Tibial artery (tissue), 4 donors: ENCODE measurements around the gene SHISA3.

Experiments used
- DNase-seq, 2 donors: peaks; one replicate each; pipeline ENCODE4 v3.0.0-alpha.2; 2019
- H3K27ac ChIP-seq, 2 donors: fragments of 200-600 bp; sonication (generic) in 1 of 2; 1 replicate in 1 of 2; 2 replicates in 1 of 2; pipeline ENCODE4 v1.5.1; 2018 to 2019; ENCODE audit warnings: mild to moderate bottlenecking in 1 of 2
- H3K27me3 ChIP-seq, 2 donors: fragments of 200-600 bp; sonication (generic) in 1 of 2; one replicate each; pipeline versions ENCODE4 v1.5.1 to v1.6.0; 2016 to 2019
- H3K36me3 ChIP-seq, 3 donors: fragments of 200-600 bp; sonication (generic) in 2 of 3; one replicate each; pipeline ENCODE4 v1.5.1; 2016 to 2019; ENCODE audit warnings: mild to moderate bottlenecking in 2 of 3
- H3K4me1 ChIP-seq, 4 donors: fragments of 200-600 bp; sonication (generic) in 2 of 4; 1 replicate in 3 of 4; 2 replicates in 1 of 4; pipeline ENCODE4 v1.5.1; 2016 to 2019
- H3K4me3 ChIP-seq, 2 donors: fragments of 200-600 bp; sonication (generic) in 1 of 2; 1 replicate in 1 of 2; 2 replicates in 1 of 2; pipeline ENCODE4 v1.5.1; 2018 to 2019; ENCODE audit warnings: mild to moderate bottlenecking in 2 of 2
- H3K9me3 ChIP-seq, 3 donors: fragments of 200-600 bp; sonication (generic) in 1 of 3; one replicate each; pipeline ENCODE4 v1.5.1; 2016 to 2019
- intact Hi-C: fragments of 100-400 bp; cut with DNase I; formaldehyde crosslinking; loops from one replicate; pipeline ENCODE4 v1.15.0; 2023; ENCODE audit warnings: low total_unique reads
- TF ChIP-seq, protein P1 (sequence below), 2 experiments: fragments of 200-600 bp in 1 of 2; fragments of 450-650 bp in 1 of 2; IDR thresholded peaks; one replicate each; pipeline ENCODE4 v1.5.1; 2017 to 2019; ENCODE audit warnings: antibody characterized with exemption in 2 of 2, mild to moderate bottlenecking in 1 of 2, moderate library complexity in 1 of 2

SHISA3 gene

DNA sequence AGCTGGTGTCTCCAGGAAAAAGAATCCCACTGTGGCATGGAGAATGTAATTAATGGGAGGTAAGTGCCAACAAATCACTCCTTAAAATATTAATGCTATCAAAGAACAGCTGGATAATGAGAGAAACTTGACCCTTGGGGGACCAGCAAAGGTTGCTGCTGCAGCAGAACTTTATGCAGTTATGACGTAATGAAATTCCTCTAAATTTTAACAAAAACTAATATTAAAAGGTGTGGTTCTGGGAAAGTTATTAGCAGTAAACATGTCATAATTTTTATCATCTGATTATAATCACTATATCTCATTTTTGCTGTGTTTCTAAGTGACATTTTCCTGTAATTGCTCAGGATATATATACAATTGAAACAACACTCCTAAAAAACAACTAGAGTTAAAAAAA, 1.7 kb upstream of the SHISA3 start:
- TF ChIP-seq, protein P1, sequence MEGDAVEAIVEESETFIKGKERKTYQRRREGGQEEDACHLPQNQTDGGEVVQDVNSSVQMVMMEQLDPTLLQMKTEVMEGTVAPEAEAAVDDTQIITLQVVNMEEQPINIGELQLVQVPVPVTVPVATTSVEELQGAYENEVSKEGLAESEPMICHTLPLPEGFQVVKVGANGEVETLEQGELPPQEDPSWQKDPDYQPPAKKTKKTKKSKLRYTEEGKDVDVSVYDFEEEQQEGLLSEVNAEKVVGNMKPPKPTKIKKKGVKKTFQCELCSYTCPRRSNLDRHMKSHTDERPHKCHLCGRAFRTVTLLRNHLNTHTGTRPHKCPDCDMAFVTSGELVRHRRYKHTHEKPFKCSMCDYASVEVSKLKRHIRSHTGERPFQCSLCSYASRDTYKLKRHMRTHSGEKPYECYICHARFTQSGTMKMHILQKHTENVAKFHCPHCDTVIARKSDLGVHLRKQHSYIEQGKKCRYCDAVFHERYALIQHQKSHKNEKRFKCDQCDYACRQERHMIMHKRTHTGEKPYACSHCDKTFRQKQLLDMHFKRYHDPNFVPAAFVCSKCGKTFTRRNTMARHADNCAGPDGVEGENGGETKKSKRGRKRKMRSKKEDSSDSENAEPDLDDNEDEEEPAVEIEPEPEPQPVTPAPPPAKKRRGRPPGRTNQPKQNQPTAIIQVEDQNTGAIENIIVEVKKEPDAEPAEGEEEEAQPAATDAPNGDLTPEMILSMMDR (IDR thresholded peaks at IDR 0.05), result no peak
- no peak overlapping the region for H3K27ac ChIP-seq
- H3K36me3 ChIP-seq, result no peaks in the 10 kb centered on the region
- no peak overlapping the region for H3K4me3 ChIP-seq
- DNase-seq, result no peak
- intact Hi-C loops, result no loop called here
- peaks cover 0 to 30% (median 24%) of the 10 kb centered on the region in 4 donors for H3K4me1 ChIP-seq
- H3K9me3 ChIP-seq, result no peaks in the 10 kb centered on the region
- H3K27me3 ChIP-seq, result peaks cover 0 to 35% of the 10 kb centered on the region in 2 donors

DNA sequence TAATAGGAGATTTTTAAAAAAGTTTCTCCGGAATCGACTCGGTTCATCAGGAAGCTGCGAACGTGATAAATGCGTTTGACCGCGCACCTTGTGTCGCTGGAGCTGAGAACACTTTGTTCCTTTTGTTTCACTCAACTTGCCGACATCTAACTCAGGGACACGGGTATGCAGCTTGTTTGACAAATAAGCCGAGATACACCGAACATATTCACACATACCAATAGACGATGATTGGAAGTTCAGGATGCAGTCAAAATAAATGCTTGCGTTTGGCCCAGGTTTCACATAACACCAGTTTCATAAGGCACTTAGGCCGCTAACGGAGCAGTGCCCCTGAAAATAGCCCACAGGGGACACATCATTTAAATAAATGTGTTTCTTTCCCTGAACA, 932 bp upstream of the SHISA3 start:
- Histone ChIP-seq H3K4me3 (peak overlapping the region in 1 of 2 donors; percentile 54), H3K4me1 (peaks cover 0 to 30% (median 24%) of the 10 kb centered on the region in 4 donors), H3K36me3 (no peaks in the 10 kb centered on the region), H3K27ac (no peak overlapping the region), H3K27me3 (peaks cover 0 to 37% of the 10 kb centered on the region in 2 donors), H3K9me3 (no peaks in the 10 kb centered on the region)
- TF ChIP-seq, protein P1 (IDR thresholded peaks at IDR 0.05), result no peak
- no peak for DNase-seq
- intact Hi-C loops, result no loop called here

DNA sequence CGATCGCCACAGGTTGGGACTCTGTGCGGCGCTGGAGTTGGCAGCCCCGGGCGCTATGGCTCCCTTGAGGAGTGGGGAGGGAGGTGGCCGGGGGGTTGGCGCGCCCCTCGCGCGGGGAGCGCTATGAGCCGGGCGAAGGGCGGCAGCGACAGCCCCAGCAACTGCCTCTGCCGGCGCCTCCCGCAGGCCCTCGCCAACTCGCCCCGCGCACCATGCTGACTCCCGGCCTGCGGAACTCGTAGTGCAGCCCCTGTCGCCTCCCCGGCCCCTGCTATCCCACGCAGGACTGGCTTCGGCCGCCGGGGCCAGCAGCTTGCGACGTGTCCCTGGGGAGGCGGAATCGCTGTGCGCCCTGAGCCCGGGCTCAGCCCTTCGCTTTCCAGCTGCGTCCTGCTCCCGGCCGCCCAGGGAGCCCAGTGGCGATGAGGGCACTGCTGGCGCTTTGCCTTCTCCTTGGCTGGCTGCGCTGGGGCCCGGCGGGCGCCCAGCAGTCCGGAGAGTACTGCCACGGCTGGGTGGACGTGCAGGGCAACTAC, 415 bp downstream of the SHISA3 start:
- intact Hi-C loops, result no loop called here
- Histone ChIP-seq H3K4me3 (peak overlapping the region; percentile 54), H3K36me3 (no peaks in the 10 kb centered on the region), H3K27ac (no peak overlapping the region), H3K4me1 (peaks cover 0 to 30% (median 24%) of the 10 kb centered on the region in 4 donors), H3K9me3 (no peaks in the 10 kb centered on the region), H3K27me3 (peaks cover 0 to 38% of the 10 kb centered on the region in 2 donors)
- TF ChIP-seq, protein P1 (IDR thresholded peaks at IDR 0.05), result no peak
- DNase-seq, result no peak

DNA sequence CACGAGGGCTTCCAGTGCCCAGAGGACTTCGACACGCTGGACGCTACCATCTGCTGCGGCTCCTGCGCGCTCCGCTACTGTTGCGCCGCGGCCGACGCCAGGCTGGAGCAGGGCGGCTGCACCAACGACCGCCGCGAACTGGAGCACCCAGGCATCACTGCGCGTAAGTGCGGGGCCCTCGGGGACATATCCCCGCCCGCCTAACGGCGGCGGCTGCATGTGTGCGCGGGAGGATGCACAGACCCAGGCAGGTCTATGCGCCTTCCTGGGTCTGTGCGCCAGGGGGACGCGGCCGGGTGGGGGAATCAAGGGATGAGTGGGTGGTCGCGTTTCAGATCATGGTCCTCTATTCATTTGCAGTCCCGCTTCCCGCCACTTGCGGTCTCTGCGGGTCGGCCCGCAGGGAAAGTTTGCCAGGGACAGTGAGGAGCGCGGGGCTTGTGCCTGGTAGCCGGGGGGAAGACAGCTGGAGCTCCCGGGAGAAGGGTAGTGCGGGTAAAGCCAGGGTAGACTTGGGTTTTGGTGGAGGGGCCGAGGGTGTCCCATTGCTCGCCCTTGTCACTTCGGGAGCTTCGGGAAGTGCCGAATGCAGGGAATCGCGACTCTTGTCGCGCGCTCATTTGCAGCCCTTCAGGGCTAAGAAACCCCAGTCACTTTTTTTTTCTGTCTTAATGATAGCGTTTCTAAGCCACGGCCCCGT, 1.0 kb downstream of the SHISA3 start:
- H3K4me1 ChIP-seq, result peaks cover 0 to 30% (median 24%) of the 10 kb centered on the region in 4 donors
- H3K4me3 ChIP-seq, result peak overlapping the region; percentile 54
- TF ChIP-seq, protein P1 (IDR thresholded peaks at IDR 0.05), result no peak
- DNase-seq, result no peak
- peaks cover 0 to 38% of the 10 kb centered on the region in 2 donors for H3K27me3 ChIP-seq
- intact Hi-C loops, result no loop called here
- H3K36me3 ChIP-seq, result no peaks in the 10 kb centered on the region
- no peak overlapping the region for H3K27ac ChIP-seq
- no peaks in the 10 kb centered on the region for H3K9me3 ChIP-seq

DNA sequence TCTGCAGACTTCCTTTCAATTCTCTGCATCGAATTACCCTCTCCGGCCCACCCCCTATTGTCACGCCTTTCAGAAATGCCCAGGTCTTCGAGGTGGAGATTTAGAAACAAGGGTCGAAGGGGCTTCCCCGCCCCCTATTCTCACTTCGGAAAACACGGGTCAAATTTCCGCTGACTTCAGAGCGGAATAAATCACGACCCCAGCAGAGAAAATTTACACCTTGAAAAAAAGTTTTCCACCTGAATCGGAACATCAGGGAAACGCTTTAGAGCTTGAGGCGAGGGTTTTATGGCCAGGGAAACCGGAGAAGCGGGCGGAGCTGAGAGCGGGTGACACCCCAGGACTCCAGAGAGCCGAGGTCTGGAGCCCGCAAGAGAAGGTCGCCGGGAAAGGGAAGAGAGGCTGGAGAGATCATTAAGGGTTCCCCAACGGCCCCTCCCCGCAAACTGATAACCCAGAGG, 1.6 kb downstream of the SHISA3 start:
- TF ChIP-seq, protein P1 (IDR thresholded peaks at IDR 0.05), result no peak
- Histone ChIP-seq H3K27me3 (peaks cover 0 to 39% of the 10 kb centered on the region in 2 donors), H3K27ac (no peak overlapping the region), H3K4me3 (peak overlapping the region; percentile 54), H3K9me3 (no peaks in the 10 kb centered on the region), H3K36me3 (no peaks in the 10 kb centered on the region), H3K4me1 (peaks cover 0 to 30% (median 24%) of the 10 kb centered on the region in 4 donors)
- intact Hi-C loops, result no loop called here
- DNase-seq, result no peak
